Gastrocnemius medialis (tissue), 4 donors: ENCODE results near the gene DNASE2.

Source experiments
- CTCF ChIP-seq, 5 experiments: fragments of 450-650 bp in 3 of 5; fragments of 200-600 bp in 2 of 5; sonication (generic) in 2 of 5; IDR thresholded peaks in 4 of 5; conservative IDR thresholded peaks in 1 of 5; 1 replicate in 4 of 5; 2 replicates in 1 of 5; pipeline ENCODE4 v1.5.1; 2016 to 2019; ENCODE audit warnings: antibody characterized with exemption in 5 of 5, mild to moderate bottlenecking in 3 of 5, moderate library complexity in 3 of 5
- POLR2A ChIP-seq, 2 donors: fragments of 450-650 bp; IDR thresholded peaks; one replicate each; pipeline ENCODE4 v1.6.1; 2017; ENCODE audit warnings: antibody characterized with exemption in 2 of 2, mild to moderate bottlenecking in 2 of 2, moderate library complexity in 2 of 2

GRCh38 chr19:12884202-12884601, 3.0 kb upstream of the DNASE2 start:
- TF ChIP-seq CTCF (IDR thresholded peaks at IDR 0.05 in 4 of 5, conservative IDR thresholded peaks at IDR 0.05 in 1 of 5) = no peak
- no peak for TF ChIP-seq POLR2A (IDR thresholded peaks at IDR 0.05)
